GM18867 (cell line): ENCODE results near the gene STPG1.
A peak's percentile ranks its signal among the peaks of the same experiment; 100 is the strongest.
"Not testable (repeated sequence)": the region's sequence is repeated elsewhere in the genome, so short reads cannot be mapped to it uniquely, and the experiment has no call there.

Experiments used
- ATAC-seq: cut with Tn5 transposase; IDR thresholded peaks from one replicate; pipeline ENCODE4 v1.9.1; 2021; ENCODE audit warnings: mild to moderate bottlenecking, moderate library complexity; ENCODE audit not compliant: unreplicated experiment

Gene STPG1

GRCh38 chr1:24413350-24414163, at the start of gene STPG1:
Gene STPG1, minus strand, starts transcription at chr1:24413782. Its CDS starts 12,394 bp downstream, at chr1:24401388.
- ATAC-seq: peak; percentile 39

- ATAC-seq: not testable (repeated sequence)
Measured at GRCh38 chr1:24462128-24462527, 48.5 kb upstream of the STPG1 start.

- ATAC-seq: no peak
Measured at GRCh38 chr1:24459551-24460266, 46.1 kb upstream of the STPG1 start.

- ATAC-seq: no peak
Measured at GRCh38 chr1:24457866-24458265, 44.3 kb upstream of the STPG1 start.

GRCh38 chr1:24455272-24455671, 41.7 kb upstream of the STPG1 start:
- no peak for ATAC-seq

- no peak for ATAC-seq
Measured at GRCh38 chr1:24454673-24455072, 41.1 kb upstream of the STPG1 start.

GRCh38 chr1:24452922-24453485, 39.4 kb upstream of the STPG1 start:
- no peak for ATAC-seq

- ATAC-seq: no peak
Measured at GRCh38 chr1:24451746-24452145, 38.2 kb upstream of the STPG1 start.

- ATAC-seq: no peak
Measured at GRCh38 chr1:24450857-24451397, 37.3 kb upstream of the STPG1 start.

- no peak for ATAC-seq
Measured at GRCh38 chr1:24450316-24450715, 36.7 kb upstream of the STPG1 start.

GRCh38 chr1:24446446-24446845, 32.9 kb upstream of the STPG1 start:
- not testable (repeated sequence) for ATAC-seq

- no peak for ATAC-seq
Measured at GRCh38 chr1:24443241-24443656, 29.7 kb upstream of the STPG1 start.

GRCh38 chr1:24442764-24443163, 29.2 kb upstream of the STPG1 start:
- ATAC-seq: no peak

GRCh38 chr1:24441996-24442668, 28.6 kb upstream of the STPG1 start:
- no peak for ATAC-seq

GRCh38 chr1:24441480-24441879, 27.9 kb upstream of the STPG1 start:
- no peak for ATAC-seq

- no peak for ATAC-seq
Measured at GRCh38 chr1:24440436-24440835, 26.9 kb upstream of the STPG1 start.

GRCh38 chr1:24438423-24438901, 24.9 kb upstream of the STPG1 start:
- ATAC-seq: no peak

- no peak for ATAC-seq
Measured at GRCh38 chr1:24437631-24438396, 24.2 kb upstream of the STPG1 start.

GRCh38 chr1:24435782-24436365, 22.3 kb upstream of the STPG1 start:
- no peak for ATAC-seq

- no peak for ATAC-seq
Measured at GRCh38 chr1:24427545-24427862, 13.9 kb upstream of the STPG1 start.
